ENCODE measurements around the gene COL23A1. TPM values are rescaled to one million over a fixed set of nuclear protein-coding genes. Genes with fewer than 3 reads are reported as not detected.

COL23A1 gene
- total RNA-seq, 1 experiment from 2014 or later = not detected

DNA sequence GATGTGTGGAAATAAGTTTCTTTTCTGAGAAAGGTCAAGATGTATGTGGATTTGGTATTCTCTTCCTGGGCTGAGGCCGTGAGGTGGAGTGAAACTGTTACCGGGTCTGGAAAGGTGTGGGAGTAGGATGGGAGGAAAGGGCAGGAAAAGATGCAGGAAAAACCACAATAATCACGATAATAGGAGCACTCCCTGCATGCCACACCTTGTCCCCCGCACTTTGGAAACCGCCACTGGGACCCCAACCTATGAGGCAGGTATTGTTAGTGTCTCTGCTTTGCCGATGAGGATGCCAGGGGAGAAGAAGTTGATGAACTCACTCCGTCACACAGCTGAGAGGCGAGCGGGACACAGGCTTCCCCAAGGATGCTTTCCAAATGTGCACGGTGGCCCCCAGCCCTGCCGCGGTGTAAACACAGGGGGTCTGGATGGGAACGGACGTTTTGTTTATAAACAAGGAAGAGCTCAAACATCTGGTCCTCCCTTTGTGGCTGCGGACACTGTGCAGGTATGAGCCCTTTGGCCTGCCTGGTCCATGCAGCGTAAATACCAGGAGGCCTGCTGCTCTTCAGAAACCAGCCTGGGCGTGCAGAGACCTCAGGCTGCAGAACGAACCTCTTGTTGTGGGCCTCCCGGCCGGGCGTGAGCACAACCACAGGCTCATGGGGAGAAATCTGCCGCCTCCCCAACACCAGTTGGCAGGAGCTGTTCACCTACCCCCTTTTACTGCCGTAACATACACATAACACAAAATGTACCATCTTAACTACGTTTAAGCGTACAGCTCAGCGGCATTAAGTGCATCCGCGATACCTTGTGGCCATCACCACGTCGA, 126.7 kb downstream of the COL23A1 start:
- Histone ChIP-seq H3K4me3 (ENCODE audit: low read length) (no peak overlapping the region), H3K27ac (ENCODE audit: low read length) (no peak overlapping the region), H3K36me3 (ENCODE audit: low read depth, low read length) (no peaks in the 10 kb centered on the region), H3K9me3 (ENCODE audit: low read length) (no peaks in the 10 kb centered on the region), H3K4me2 (ENCODE audit: low read length) (no peak overlapping the region), H3K9ac (ENCODE audit: low read length) (no peak overlapping the region), H4K20me1 (ENCODE audit: low read length) (no peaks in the 10 kb centered on the region), H3K79me2 (ENCODE audit: low read length) (no peaks in the 10 kb centered on the region), H3F3A (ENCODE audit: low read length, unreplicated experiment) (no peaks in the 10 kb centered on the region), H3K9me2 (replicated peaks; ENCODE audit: low read length) (no peaks in the 10 kb centered on the region), H3K27me3 (ENCODE audit: low read length) (peaks cover 5% of the 10 kb centered on the region; the same call in 1 of the 2 replicates), H2AFZ (ENCODE audit: low read length) (no peak overlapping the region), H3K4me1 (ENCODE audit: insufficient read depth, low read length) (peaks cover 17% of the 10 kb centered on the region)
- ATAC-seq (no peak), DNase-seq (no peak)
- TF ChIP-seq CTCF (conservative IDR thresholded peaks at IDR 0.05; ENCODE audit: low read depth, low read length) (no peak), EZH2 (IDR thresholded peaks at IDR 0.05; ENCODE audit: low read length, unreplicated experiment) (no peak), EZH2phosphoT487 (IDR thresholded peaks at IDR 0.05; ENCODE audit: borderline replicate concordance, low read length) (no peak)
- CTCF ChIA-PET = no interaction called here
- POLR2A ChIA-PET (ENCODE audit: unreplicated experiment) = no interaction called here
- BruUV-seq (replicated peaks) = no TSS peak
- intact Hi-C loops (cut with micrococcal nuclease) = no loop called here

GRCh38 chr5:178462816-178463215, 127.4 kb downstream of the COL23A1 start:
- H3K4me3 ChIP-seq (ENCODE audit: low read length) = no peak overlapping the region
- peaks cover 10% of the 10 kb centered on the region for H3K4me1 ChIP-seq (ENCODE audit: insufficient read depth, low read length)
- no peaks in the 10 kb centered on the region for H3F3A ChIP-seq (ENCODE audit: low read length, unreplicated experiment)
- H3K9me3 ChIP-seq (ENCODE audit: low read length) = no peaks in the 10 kb centered on the region
- CTCF ChIA-PET = no interaction called here
- no peak overlapping the region for H3K9ac ChIP-seq (ENCODE audit: low read length)
- H3K36me3 ChIP-seq (ENCODE audit: low read depth, low read length) = no peaks in the 10 kb centered on the region
- no peak for ATAC-seq
- H3K4me2 ChIP-seq (ENCODE audit: low read length) = no peak overlapping the region
- TF ChIP-seq EZH2 (IDR thresholded peaks at IDR 0.05; ENCODE audit: low read length, unreplicated experiment) (no peak), CTCF (conservative IDR thresholded peaks at IDR 0.05; ENCODE audit: low read depth, low read length) (no peak), EZH2phosphoT487 (IDR thresholded peaks at IDR 0.05; ENCODE audit: borderline replicate concordance, low read length) (no peak)
- no peaks in the 10 kb centered on the region for H4K20me1 ChIP-seq (ENCODE audit: low read length)
- POLR2A ChIA-PET (ENCODE audit: unreplicated experiment) = no interaction called here
- H3K9me2 ChIP-seq (replicated peaks; ENCODE audit: low read length) = no peaks in the 10 kb centered on the region
- intact Hi-C loops (cut with micrococcal nuclease) = no loop called here
- no peak for DNase-seq
- H3K27ac ChIP-seq (ENCODE audit: low read length) = no peak overlapping the region
- H3K27me3 ChIP-seq (ENCODE audit: low read length) = peaks cover 5% of the 10 kb centered on the region; the same call in 1 of the 2 replicates
- H3K79me2 ChIP-seq (ENCODE audit: low read length) = no peaks in the 10 kb centered on the region
- H2AFZ ChIP-seq (ENCODE audit: low read length) = no peak overlapping the region
- no TSS peak for BruUV-seq (replicated peaks)

GRCh38 chr5:178462076-178462475, 128.1 kb downstream of the COL23A1 start:
- Histone ChIP-seq H3K9me2 (replicated peaks; ENCODE audit: low read length) (no peaks in the 10 kb centered on the region), H3K79me2 (ENCODE audit: low read length) (no peaks in the 10 kb centered on the region), H3F3A (ENCODE audit: low read length, unreplicated experiment) (no peaks in the 10 kb centered on the region), H3K9ac (ENCODE audit: low read length) (no peak overlapping the region), H3K27ac (ENCODE audit: low read length) (no peak overlapping the region), H3K4me1 (ENCODE audit: insufficient read depth, low read length) (peaks cover 2% of the 10 kb centered on the region), H3K36me3 (ENCODE audit: low read depth, low read length) (no peaks in the 10 kb centered on the region), H3K9me3 (ENCODE audit: low read length) (no peaks in the 10 kb centered on the region), H3K4me2 (ENCODE audit: low read length) (no peak overlapping the region), H4K20me1 (ENCODE audit: low read length) (no peaks in the 10 kb centered on the region), H3K27me3 (ENCODE audit: low read length) (peaks cover 5% of the 10 kb centered on the region; the same call in 1 of the 2 replicates), H3K4me3 (ENCODE audit: low read length) (no peak overlapping the region), H2AFZ (ENCODE audit: low read length) (no peak overlapping the region)
- DNase-seq (no peak), ATAC-seq (no peak)
- ChIA-PET POLR2A (ENCODE audit: unreplicated experiment) (no interaction called here), CTCF (no interaction called here)
- intact Hi-C loops (cut with micrococcal nuclease) = no loop called here
- BruUV-seq (replicated peaks) = no TSS peak
- TF ChIP-seq CTCF (conservative IDR thresholded peaks at IDR 0.05; ENCODE audit: low read depth, low read length) = no peak
- TF ChIP-seq EZH2 (IDR thresholded peaks at IDR 0.05; ENCODE audit: low read length, unreplicated experiment) = no peak
- TF ChIP-seq EZH2phosphoT487 (IDR thresholded peaks at IDR 0.05; ENCODE audit: borderline replicate concordance, low read length) = no peak

Measured in PC-3 (cell line).